NCI-H2029 (cell line): ENCODE data around the gene TAB3.
"Not testable (repeated sequence)": the region's sequence is repeated elsewhere in the genome, so short reads cannot be mapped to it uniquely, and the experiment has no call there.

Source experiments
- DNase-seq: peaks from one replicate; lab custom pipeline; 2025; lab: John Stamatoyannopoulos, UW

Gene TAB3

GRCh38 chrX:30814978-30815377, 74.1 kb downstream of the TAB3 start:
- DNase-seq = no peak

GRCh38 chrX:30812326-30812725, 76.7 kb downstream of the TAB3 start:
- no peak for DNase-seq

- DNase-seq = no peak
These were observed 82.8 kb downstream of the TAB3 start for GRCh38 chrX:30806187-30806728.

GRCh38 chrX:30804462-30804861, 84.6 kb downstream of the TAB3 start:
- no peak for DNase-seq

- DNase-seq = no peak
These were observed 88.2 kb downstream of the TAB3 start for GRCh38 chrX:30800901-30801300.

GRCh38 chrX:30799327-30799726, 89.7 kb downstream of the TAB3 start:
- no peak for DNase-seq

- DNase-seq = no peak
These were observed 90.2 kb downstream of the TAB3 start for GRCh38 chrX:30798810-30799209.

- DNase-seq = not testable (repeated sequence)
These were observed 91.8 kb downstream of the TAB3 start for GRCh38 chrX:30797301-30797700.

GRCh38 chrX:30795981-30796958, 92.8 kb downstream of the TAB3 start:
- DNase-seq = no peak

GRCh38 chrX:30794497-30794896, 94.6 kb downstream of the TAB3 start:
- DNase-seq = no peak

GRCh38 chrX:30793767-30794103, 95.3 kb downstream of the TAB3 start:
- DNase-seq = no peak

- DNase-seq = no peak
These were observed 95.8 kb downstream of the TAB3 start for GRCh38 chrX:30793075-30793766.

- no peak for DNase-seq
These were observed 97.5 kb downstream of the TAB3 start for GRCh38 chrX:30791296-30792278.

GRCh38 chrX:30787012-30787411, 102.0 kb downstream of the TAB3 start:
- no peak for DNase-seq

GRCh38 chrX:30786374-30786773, 102.7 kb downstream of the TAB3 start:
- DNase-seq = no peak

GRCh38 chrX:30781711-30782444, 107.2 kb downstream of the TAB3 start:
- no peak for DNase-seq

- no peak for DNase-seq
These were observed 109.5 kb downstream of the TAB3 start for GRCh38 chrX:30779453-30780030.

GRCh38 chrX:30777575-30777974, 111.5 kb downstream of the TAB3 start:
- no peak for DNase-seq
